Ramos (cell line): ENCODE measurements around the gene TIGD1.

Experiments
- in situ Hi-C: fragments of 300-500 bp; cut with MboI; formaldehyde crosslinking; loops from one replicate; pipeline ENCODE4 v1.14.3; 2022; ENCODE audit warnings: low sequenced_read_pairs; ENCODE audit not compliant: unreplicated experiment

The TIGD1 gene

DNA sequence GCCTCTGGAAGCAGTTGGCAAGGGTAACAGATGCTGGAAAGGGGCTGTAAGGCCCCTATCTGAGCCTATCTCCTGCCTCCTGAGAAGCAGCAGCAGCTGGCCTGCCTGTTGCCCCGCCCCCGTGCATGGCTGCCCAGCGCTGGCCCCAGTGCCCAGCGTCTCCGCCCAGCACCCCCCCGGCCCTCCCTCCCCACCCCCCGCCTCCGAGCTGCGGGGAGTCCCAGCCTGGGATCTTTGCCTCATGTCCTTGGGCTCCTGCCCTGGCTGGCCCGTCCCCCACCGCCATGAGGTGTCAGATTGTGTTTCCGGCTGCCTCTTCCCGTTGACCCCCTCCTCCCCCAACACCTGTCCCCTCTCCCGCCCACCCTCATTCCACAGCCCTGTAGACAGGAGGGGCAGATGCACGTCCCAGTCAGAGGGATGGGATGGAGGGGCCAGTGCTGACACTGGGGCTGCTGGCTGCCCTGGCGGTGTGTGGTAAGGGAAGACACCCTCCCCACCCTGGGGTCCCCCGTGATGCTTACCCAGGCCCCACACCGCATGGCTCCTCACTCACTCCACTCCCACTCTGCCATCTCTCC, 24.5 kb downstream of the TIGD1 start, which contains the start of gene CHRND:
Gene CHRND, plus strand, starts transcription at position 370 of the 581 bp plus-strand sequence. Its CDS starts 56 bp downstream, at position 426.
- in situ Hi-C loops: loop anchor here (5.0 to 10.0 kb wide), 2 partner anchors 84 to 621 kb away; no protein-coding TSS in a partner anchor

DNA sequence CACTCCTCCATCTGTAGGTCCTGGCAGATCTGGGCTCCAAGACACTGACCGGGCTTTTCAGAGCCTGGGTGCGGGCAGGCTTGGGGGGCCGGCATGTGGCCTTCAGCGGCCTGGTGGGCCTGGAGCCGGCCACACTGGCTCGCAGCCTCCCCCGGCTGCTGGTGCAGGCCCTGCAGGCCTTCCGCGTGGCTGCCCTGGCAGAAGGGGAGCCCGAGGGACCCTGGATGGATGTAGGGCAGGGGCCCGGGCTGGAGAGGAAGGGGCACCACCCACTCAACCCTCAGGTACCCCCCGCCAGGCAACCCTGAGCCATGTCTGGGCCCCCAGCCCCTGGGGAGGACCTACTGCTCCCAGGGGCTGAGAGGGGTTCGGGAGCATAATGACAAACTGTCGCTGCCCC, 25.2 kb downstream of the TIGD1 start:
- in situ Hi-C loops: loop anchor here (5.0 to 10.0 kb wide), 2 partner anchors 83 to 620 kb away; no protein-coding TSS in a partner anchor

DNA sequence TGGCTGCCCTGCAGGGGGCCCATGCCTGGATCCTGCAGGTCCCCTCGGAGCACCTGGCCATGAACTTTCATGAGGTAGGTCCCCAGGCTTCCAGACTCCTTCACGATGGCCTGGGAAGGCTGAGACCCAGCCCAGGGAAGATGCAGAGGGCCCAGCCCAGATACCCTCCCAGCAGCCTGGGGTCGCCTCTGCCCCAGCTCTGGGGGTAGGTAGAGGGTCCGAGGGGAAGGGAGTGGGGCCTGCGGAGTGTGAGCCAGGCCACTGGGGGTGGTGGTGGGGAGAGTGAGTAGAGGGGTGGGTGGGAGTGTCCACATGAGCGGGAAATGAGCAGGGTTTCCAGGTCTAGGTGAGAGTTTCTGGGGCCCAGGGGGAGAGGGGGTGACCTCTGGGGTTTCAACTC, 25.6 kb downstream of the TIGD1 start:
- in situ Hi-C loops: loop anchor here (5.0 to 10.0 kb wide), 2 partner anchors 82 to 620 kb away; no protein-coding TSS in a partner anchor

DNA sequence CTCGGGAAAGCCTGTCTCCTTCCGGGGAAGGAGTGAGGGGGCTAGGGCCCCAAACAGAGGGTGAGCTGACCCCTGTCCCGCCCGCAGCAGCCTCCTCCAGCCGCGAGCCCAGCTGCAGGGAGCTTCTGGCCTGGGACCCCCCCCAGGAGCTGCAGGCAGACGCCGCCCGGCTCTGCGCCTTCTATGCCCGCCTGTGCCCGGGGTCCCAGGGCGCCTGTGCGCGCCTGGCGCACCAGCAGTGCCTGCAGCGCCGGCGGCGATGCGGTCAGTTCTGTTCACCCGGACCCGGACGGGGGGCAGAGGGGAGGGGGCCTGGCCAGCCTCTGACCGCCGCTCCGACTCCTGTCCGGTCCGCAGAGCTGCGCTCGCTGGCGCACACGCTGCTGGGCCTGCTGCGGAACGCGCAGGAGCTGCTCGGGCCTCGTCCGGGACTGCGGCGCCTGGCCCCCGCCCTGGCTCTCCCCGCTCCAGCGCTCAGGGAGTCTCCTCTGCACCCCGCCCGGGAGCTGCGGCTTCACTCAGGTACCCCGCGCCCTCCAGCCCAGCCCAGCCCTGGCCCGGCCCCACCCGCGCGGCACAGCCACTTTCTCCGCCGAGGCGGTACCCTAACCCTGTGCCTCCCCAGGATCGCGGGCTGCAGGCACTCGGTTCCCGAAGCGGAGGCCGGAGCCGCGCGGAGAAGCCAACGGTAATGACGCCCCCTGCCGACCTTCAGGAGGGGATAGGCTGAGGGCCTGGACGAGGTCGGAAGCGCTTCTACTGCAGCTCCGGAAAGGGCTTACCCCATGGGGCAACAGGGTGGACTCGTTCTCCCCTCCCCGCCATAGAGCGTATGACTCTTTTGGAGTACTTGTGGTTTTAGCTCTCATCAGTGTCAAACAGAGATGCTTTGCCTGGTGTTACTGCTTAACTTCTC, 26.4 kb downstream of the TIGD1 start:
- in situ Hi-C loops: loop anchor here (10.0 kb wide), 1 partner anchor 619 kb away; no protein-coding TSS in a partner anchor

DNA sequence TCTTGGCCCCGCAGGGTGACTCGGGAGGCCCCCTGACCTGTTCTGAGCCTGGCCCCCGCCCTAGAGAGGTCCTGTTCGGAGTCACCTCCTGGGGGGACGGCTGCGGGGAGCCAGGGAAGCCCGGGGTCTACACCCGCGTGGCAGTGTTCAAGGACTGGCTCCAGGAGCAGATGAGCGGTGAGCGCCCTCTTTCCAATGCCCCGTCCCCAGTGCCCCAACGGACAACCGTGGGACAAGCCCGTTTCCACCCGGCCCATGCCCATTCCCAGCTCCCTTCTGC, 27.0 kb downstream of the TIGD1 start:
- in situ Hi-C loops: loop anchor here (10.0 kb wide), 1 partner anchor 619 kb away; no protein-coding TSS in a partner anchor

DNA sequence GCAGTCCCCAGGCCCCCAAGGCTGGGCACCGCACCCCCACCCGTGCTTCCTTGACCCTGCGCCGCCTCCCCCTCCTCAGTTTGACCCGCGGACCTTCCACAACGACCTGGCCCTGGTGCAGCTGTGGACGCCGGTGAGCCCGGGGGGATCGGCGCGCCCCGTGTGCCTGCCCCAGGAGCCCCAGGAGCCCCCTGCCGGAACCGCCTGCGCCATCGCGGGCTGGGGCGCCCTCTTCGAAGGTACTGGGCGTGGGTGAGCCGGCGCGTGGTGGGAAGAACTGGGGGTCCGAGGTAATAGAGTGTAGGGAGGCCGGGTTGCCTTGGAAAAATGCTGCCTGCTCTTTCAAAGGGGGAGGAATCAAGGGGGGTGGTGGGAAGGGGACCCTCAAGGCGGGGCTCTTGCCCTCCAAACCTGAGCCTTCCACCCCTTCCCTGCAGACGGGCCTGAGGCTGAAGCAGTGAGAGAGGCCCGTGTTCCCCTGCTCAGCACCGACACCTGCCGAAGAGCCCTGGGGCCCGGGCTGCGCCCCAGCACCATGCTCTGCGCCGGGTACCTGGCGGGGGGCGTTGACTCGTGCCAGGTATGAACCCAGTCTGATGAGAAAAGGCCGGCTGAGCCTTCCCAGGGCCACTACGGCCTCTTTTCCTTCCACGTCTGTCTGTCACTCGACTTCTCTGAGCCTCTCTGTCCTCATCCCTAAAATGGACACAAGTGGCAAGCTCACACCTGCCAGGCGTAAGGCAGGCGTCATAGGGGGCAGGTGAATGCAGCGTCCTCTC, 27.5 kb downstream of the TIGD1 start:
- in situ Hi-C loops: loop anchor here (10.0 kb wide), 1 partner anchor 618 kb away; no protein-coding TSS in a partner anchor

DNA sequence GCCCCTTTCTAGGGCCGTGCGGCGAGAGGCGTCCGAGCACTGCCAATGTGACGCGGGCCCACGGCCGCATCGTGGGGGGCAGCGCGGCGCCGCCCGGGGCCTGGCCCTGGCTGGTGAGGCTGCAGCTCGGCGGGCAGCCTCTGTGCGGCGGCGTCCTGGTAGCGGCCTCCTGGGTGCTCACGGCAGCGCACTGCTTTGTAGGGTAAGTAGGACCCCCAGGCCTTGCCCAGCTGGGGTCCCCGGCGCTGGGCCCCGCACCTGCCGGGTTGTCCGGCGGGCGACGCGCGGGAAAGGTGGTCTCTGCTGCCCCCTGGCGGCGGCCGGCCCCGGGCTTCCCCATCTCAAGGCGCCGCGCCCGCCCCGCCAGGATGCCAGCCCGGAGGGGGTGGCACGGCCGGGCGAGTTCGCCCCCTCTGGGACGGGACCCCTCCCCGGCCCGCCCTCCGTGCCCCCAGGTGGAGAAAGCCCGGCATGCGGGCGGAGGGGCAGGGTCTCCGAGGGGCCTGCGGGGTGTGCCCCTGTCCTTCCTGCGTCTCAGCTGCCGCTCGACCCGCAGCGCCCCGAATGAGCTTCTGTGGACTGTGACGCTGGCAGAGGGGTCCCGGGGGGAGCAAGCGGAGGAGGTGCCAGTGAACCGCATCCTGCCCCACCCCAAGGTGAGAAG, 28.3 kb downstream of the TIGD1 start:
- in situ Hi-C loops: loop anchor here (10.0 kb wide), 1 partner anchor 617 kb away; no protein-coding TSS in a partner anchor

DNA sequence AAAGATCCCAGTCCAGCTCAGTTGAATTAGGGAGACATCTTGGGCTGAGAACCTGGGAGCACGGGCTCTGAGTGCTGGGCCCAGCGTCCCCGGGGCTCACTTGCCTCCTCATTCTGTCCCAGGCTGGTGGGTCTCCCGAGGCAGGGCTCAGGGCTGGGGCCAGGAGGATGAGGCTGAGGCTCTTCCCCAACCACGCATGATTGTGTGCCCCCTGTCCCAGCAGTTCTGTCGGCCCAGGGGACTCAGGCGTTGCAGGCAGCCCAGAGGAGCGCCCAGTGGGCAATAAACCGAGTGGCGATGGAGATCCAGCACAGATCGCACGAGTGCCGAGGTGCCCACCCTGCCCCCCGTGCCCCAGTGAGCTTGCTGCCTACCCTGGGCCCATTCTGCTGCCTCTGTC, 29.3 kb downstream of the TIGD1 start:
- in situ Hi-C loops: loop anchor here (10.0 kb wide), 1 partner anchor 616 kb away; no protein-coding TSS in a partner anchor

DNA sequence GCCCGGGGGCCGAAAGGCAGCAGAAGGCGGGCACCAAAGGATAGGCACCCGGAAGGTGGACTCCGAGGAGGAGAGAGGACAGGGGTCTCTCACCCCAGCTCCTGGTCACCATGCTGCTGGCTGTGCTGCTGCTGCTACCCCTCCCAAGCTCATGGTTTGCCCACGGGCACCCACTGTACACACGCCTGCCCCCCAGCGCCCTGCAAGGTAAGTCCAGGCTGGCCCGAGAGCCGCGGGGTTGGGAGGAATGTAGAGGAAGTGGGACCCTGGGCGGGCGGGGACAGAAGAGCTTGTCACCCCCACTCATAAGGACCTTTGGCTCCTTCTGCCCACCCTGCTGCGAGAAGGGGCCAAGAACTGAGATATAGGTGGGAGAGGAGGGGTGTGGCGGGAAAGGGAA, 29.9 kb downstream of the TIGD1 start:
- in situ Hi-C loops: loop anchor here (10.0 kb wide), 1 partner anchor 616 kb away; no protein-coding TSS in a partner anchor

DNA sequence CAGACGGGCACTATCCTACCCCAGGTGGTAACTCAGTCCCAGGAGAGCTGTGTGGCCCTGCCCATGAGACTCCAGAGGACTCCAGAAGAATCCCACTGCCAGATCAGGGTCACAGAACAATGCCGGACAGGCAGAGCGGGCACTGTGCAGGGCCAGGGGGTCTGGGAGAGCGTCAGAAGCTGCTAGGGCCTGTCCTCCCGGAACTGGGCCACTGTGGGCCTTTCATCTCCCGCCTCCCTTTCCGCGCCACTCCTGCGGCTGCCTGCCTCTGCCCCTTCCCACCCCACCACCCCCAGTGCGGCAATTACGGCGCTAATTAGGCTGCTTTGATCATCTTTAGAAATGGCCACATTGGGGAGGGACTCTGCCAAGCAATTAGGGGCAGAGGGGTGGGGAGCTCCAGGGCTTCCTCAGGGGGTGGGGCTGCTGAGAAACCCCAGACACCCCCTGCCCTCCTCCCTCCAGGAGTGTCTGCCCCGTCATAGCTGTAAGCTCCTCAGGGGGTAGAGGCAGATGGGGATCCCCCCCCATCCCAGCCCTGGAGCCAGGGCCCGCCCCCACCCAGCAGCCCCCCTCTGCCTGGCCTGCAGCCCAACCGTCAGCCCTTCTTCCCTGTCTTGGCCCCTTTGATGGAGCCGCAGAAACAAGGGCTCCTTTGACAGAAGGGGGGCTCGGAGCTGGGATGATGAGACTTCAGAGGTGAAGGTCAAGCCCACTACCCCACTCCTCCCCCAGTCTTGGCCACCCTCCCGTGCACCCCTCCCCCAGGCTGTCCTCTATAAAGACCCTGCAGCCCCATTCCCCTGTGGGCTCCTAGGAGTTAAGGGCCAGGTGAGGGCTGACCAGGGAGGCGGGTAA, 30.5 kb downstream of the TIGD1 start, which contains the start of gene PRSS56:
Gene PRSS56, plus strand, starts transcription at position 808 of the 858 bp plus-strand sequence. CDS start 211 bp downstream, outside the sequence.
- in situ Hi-C loops: loop anchor here (10.0 kb wide), 1 partner anchor 615 kb away; no protein-coding TSS in a partner anchor

DNA sequence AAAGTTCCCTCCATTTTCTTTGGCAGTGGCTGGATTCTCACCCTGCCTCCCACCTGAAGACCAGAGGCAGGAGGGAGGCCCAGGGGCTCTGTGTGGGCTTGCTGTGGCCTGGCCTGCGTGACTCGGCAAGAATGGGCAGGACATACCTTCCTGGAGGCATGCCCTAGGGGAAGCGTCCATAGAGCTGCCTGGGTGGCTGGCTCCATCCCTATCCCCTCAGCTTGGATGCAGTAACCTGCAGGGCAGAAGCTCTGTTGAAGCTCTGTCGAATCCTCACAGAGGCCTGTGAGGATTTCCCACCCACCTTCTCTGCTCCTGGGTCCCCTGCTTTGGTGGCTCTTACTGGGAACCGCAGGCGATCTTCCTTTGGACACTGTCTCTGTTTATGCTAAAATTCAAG, 31.5 kb downstream of the TIGD1 start:
- in situ Hi-C loops: no loop called here

DNA sequence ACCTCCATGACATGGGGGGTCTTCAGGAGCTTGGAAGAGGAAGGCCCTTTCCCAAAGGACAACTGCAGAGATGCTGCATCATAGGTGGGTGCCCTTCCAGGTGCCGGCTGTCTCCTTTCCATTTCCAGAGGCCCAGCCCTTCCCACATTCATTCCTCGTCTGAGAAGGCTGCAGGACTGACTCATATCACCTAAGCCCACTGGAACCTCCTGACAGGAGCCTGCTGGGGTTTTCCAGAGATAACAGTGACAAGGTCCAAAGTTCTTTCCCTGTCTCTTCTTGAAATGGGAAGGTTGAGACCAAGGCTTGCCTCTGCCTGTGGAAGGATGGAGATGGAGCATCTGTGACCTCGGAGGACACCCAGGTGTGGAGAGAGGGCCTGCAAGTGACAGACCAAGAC, 33.8 kb downstream of the TIGD1 start:
- in situ Hi-C loops: no loop called here

DNA sequence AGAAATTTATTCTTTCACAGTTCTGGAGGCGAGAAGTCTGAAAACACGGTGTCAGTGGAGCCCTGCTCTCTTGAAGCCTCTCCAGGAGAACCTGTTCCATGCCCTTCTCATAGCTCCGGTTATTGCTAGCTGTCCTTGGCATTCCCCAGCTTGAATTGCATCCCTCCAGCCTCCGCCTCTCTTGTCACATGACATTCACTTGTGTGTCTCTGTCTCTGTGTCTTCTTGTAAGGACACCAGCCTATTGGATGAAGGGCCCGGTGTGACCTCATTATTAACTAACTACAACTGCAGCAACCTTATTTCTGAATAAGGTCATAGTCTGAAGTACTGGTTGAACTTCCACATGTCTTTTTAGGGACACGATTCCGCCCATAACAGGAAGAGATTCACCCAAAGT, 34.7 kb downstream of the TIGD1 start:
- in situ Hi-C loops: no loop called here

DNA sequence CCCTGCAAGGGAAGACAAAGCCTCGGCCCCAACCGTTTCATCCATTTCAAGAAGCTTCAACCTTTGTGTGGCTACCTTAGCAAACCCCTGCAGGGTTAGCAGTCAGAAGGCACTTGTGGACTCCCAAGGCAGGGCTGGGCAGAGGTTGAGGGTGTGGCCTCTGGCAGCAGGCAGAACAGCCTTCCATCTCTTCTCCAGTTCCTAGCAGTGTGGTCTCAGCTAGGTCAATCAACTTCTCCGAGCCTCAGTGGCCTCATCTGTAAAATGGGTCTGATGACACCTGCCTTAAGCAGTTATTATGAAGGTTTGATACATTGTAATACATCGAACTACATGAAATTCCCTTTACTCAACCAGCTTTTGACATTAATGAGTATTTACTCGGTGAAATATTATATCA, 37.0 kb downstream of the TIGD1 start:
- in situ Hi-C loops: no loop called here

DNA sequence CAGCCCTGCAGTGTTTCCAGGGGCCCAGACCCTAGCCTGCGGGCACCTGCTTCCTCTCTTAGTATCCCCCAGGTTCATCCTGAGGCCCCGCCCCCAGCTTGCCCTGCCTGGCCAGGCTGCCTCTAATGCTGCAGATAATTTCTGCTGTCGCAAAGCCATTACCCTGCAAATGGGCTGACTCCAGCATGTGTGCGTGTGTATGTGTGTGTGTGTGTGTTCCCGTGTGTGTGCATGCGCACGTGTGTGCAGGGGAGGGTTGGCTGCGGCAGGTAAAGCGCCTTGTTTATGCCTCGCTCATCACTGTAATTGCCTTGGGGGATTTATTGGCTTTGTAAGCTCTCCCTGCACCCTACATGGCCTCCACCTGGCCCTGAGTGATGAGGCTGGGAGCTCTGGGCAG, 37.8 kb downstream of the TIGD1 start:
- in situ Hi-C loops: no loop called here

DNA sequence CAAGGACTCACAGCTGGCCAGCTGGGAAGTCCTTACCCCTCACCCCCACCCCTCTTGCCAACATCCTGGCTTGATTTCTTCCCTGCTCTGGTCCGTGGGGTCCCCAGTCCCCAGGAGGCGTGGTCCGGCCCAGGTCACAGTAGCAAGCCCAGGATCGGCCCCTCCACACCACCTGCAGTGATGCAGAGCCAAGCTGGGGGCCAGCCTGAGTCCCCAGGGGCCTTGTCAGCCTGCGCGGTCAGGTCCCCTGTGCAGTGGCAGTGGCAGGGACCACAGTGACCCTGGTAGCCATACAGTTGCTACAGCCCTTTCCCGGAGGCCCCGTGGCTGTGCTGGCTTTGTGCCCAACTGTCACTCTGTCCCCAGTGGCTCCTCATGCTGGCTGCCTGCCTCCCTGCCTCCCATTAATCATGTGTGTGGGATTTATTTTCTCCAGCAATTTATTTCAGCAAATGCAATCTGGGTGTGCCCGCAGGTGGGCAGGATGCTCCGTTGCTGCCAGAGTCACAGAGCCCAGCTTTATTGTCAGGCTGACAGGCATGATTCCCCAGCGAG, 38.9 kb downstream of the TIGD1 start:
- in situ Hi-C loops: no loop called here

DNA sequence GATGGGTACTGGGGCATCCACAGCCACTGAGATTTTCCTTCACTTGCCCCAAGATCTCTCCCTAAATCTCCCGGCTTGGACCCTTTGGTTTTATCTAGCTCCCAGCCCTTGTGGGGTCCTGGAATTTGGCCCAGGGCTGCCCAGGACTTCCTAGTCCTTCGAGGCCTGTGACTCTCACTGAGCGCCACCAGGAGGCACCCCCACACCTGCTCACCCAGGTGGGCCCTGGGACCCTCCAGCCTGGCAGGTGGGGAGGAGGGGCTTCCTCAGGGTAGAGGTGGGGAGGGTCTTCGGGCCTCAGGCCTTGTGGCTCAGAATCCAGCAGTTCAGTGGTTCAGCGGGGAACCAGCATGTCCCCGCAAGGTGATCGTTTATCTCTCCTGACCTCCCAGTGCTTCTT, 42.1 kb downstream of the TIGD1 start:
- in situ Hi-C loops: no loop called here

DNA sequence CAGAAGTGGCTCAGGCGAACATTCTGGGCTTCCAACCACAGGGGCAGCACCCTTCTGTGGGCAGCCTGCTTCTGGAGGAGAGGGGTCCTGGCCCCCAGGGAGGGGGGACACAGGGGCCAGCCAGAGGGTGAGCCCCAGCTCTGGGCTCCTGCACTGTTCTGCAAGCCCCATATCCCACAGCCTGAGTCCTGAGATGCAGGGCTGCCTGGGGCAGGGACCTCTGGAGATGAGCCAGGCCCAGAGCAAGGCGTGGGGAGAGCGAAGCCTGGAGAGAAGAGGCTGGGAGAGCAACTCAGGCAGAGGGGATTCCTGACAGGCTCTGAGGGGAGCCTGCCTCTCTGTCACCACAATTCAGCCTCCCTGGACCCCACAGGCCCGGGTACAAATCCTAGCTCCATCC, 43.6 kb downstream of the TIGD1 start:
- in situ Hi-C loops: no loop called here
